ENCODE results near the gene ADRM1.

Gene ADRM1

GRCh38 chr20:62289131-62289530 lies 13.7 kb upstream of the ADRM1 start:
- H3K36me3 ChIP-seq (ENCODE audit: control insufficient read depth, insufficient read depth, low read length): peaks cover 3% of the 10 kb centered on the region
- H2AK5ac ChIP-seq (ENCODE audit: low read length): no peak overlapping the region
- no CpG with 5 or more reads among the region's 14 CpGs for WGBS (ENCODE audit: extremely low coverage, insufficient coverage, low lambda C conversion rate)
- no peak overlapping the region for H3K27ac ChIP-seq (ENCODE audit: low read depth, low read length)
- no peak overlapping the region for H3K4me2 ChIP-seq (ENCODE audit: low read length)
- no peak for DNase-seq
- no peaks in the 10 kb centered on the region for H3K4me1 ChIP-seq (ENCODE audit: control insufficient read depth, low read depth, low read length)
- H3K4ac ChIP-seq (ENCODE audit: low read depth, low read length): no peak overlapping the region
- H4K8ac ChIP-seq (ENCODE audit: low read depth, low read length): no peak overlapping the region
- H4K5ac ChIP-seq (ENCODE audit: low read length): no peak overlapping the region
- no peaks in the 10 kb centered on the region for H3K79me2 ChIP-seq (ENCODE audit: control insufficient read depth, insufficient read depth, low read length)
- H2BK120ac ChIP-seq (ENCODE audit: low read depth, low read length): no peak overlapping the region
- no peaks in the 10 kb centered on the region for H3K27me3 ChIP-seq (ENCODE audit: insufficient read depth, low read length, poor library complexity)
- no peak overlapping the region for H3K18ac ChIP-seq (ENCODE audit: low read length)
- H3K9ac ChIP-seq (ENCODE audit: low read length): no peak overlapping the region
- no peak overlapping the region for H3K4me3 ChIP-seq (ENCODE audit: low read length)
- no peaks in the 10 kb centered on the region for H3K79me1 ChIP-seq (ENCODE audit: low read length)
- H3K23ac ChIP-seq (ENCODE audit: low read length): no peak overlapping the region
- H2BK5ac ChIP-seq (ENCODE audit: low read length): no peak overlapping the region
- no peak overlapping the region for H2BK15ac ChIP-seq (replicated peaks; ENCODE audit: low read depth)
- H3K56ac ChIP-seq (ENCODE audit: low read length): no peak overlapping the region

- no peak overlapping the region for H4K8ac ChIP-seq (ENCODE audit: low read depth, low read length)
- H3K9ac ChIP-seq (ENCODE audit: low read length): no peak overlapping the region
- H3K56ac ChIP-seq (ENCODE audit: low read length): no peak overlapping the region
- no peak overlapping the region for H3K18ac ChIP-seq (ENCODE audit: low read length)
- H3K4me2 ChIP-seq (ENCODE audit: low read length): no peak overlapping the region
- peaks cover 5% of the 10 kb centered on the region for H3K36me3 ChIP-seq (ENCODE audit: control insufficient read depth, insufficient read depth, low read length)
- no peak overlapping the region for H2BK15ac ChIP-seq (replicated peaks; ENCODE audit: low read depth)
- no peak overlapping the region for H3K23ac ChIP-seq (ENCODE audit: low read length)
- no peak overlapping the region for H3K4ac ChIP-seq (ENCODE audit: low read depth, low read length)
- no peak for DNase-seq
- no peaks in the 10 kb centered on the region for H3K27me3 ChIP-seq (ENCODE audit: insufficient read depth, low read length, poor library complexity)
- H2AK5ac ChIP-seq (ENCODE audit: low read length): no peak overlapping the region
- no peak overlapping the region for H2BK120ac ChIP-seq (ENCODE audit: low read depth, low read length)
- H4K5ac ChIP-seq (ENCODE audit: low read length): no peak overlapping the region
- no peaks in the 10 kb centered on the region for H3K4me1 ChIP-seq (ENCODE audit: control insufficient read depth, low read depth, low read length)
- H2BK5ac ChIP-seq (ENCODE audit: low read length): no peak overlapping the region
- no peak overlapping the region for H3K27ac ChIP-seq (ENCODE audit: low read depth, low read length)
- no peaks in the 10 kb centered on the region for H3K79me1 ChIP-seq (ENCODE audit: low read length)
- H3K79me2 ChIP-seq (ENCODE audit: control insufficient read depth, insufficient read depth, low read length): no peaks in the 10 kb centered on the region
- H3K4me3 ChIP-seq (ENCODE audit: low read length): no peak overlapping the region
- WGBS (ENCODE audit: extremely low coverage, insufficient coverage, low lambda C conversion rate): no CpG with 5 or more reads among the region's 8 CpGs
Observed at GRCh38 chr20:62289898-62290297, 12.9 kb upstream of the ADRM1 start.

- Histone ChIP-seq H3K4me1 (ENCODE audit: control insufficient read depth, low read depth, low read length) (no peaks in the 10 kb centered on the region), H2BK120ac (ENCODE audit: low read depth, low read length) (no peak overlapping the region), H3K27ac (ENCODE audit: low read depth, low read length) (no peak overlapping the region), H4K5ac (ENCODE audit: low read length) (no peak overlapping the region), H3K18ac (ENCODE audit: low read length) (no peak overlapping the region), H3K4me3 (ENCODE audit: low read length) (no peak overlapping the region), H3K9ac (ENCODE audit: low read length) (no peak overlapping the region), H3K4ac (ENCODE audit: low read depth, low read length) (no peak overlapping the region), H2BK15ac (replicated peaks; ENCODE audit: low read depth) (no peak overlapping the region), H3K23ac (ENCODE audit: low read length) (no peak overlapping the region), H3K27me3 (ENCODE audit: insufficient read depth, low read length, poor library complexity) (no peaks in the 10 kb centered on the region), H3K79me2 (ENCODE audit: control insufficient read depth, insufficient read depth, low read length) (no peaks in the 10 kb centered on the region), H3K4me2 (ENCODE audit: low read length) (no peak overlapping the region), H3K36me3 (ENCODE audit: control insufficient read depth, insufficient read depth, low read length) (peaks cover 9% of the 10 kb centered on the region), H2AK5ac (ENCODE audit: low read length) (no peak overlapping the region), H3K56ac (ENCODE audit: low read length) (no peak overlapping the region), H4K8ac (ENCODE audit: low read depth, low read length) (no peak overlapping the region), H2BK5ac (ENCODE audit: low read length) (no peak overlapping the region), H3K79me1 (ENCODE audit: low read length) (no peaks in the 10 kb centered on the region)
- DNase-seq: no peak
- no CpG with 5 or more reads among the region's 29 CpGs for WGBS (ENCODE audit: extremely low coverage, insufficient coverage, low lambda C conversion rate)
Observed at GRCh38 chr20:62291251-62292066, 11.3 kb upstream of the ADRM1 start.

GRCh38 chr20:62292108-62292507 lies 10.7 kb upstream of the ADRM1 start:
- Histone ChIP-seq H3K4ac (ENCODE audit: low read depth, low read length) (no peak overlapping the region), H3K4me2 (ENCODE audit: low read length) (no peak overlapping the region), H3K36me3 (ENCODE audit: control insufficient read depth, insufficient read depth, low read length) (peaks cover 10% of the 10 kb centered on the region), H3K56ac (ENCODE audit: low read length) (no peak overlapping the region), H3K4me3 (ENCODE audit: low read length) (no peak overlapping the region), H2BK5ac (ENCODE audit: low read length) (no peak overlapping the region), H3K18ac (ENCODE audit: low read length) (no peak overlapping the region), H3K4me1 (ENCODE audit: control insufficient read depth, low read depth, low read length) (no peaks in the 10 kb centered on the region), H2BK120ac (ENCODE audit: low read depth, low read length) (no peak overlapping the region), H2BK15ac (replicated peaks; ENCODE audit: low read depth) (no peak overlapping the region), H3K79me2 (ENCODE audit: control insufficient read depth, insufficient read depth, low read length) (no peaks in the 10 kb centered on the region), H3K9ac (ENCODE audit: low read length) (no peak overlapping the region), H3K27ac (ENCODE audit: low read depth, low read length) (no peak overlapping the region), H2AK5ac (ENCODE audit: low read length) (no peak overlapping the region), H4K5ac (ENCODE audit: low read length) (no peak overlapping the region), H4K8ac (ENCODE audit: low read depth, low read length) (no peak overlapping the region), H3K27me3 (ENCODE audit: insufficient read depth, low read length, poor library complexity) (no peaks in the 10 kb centered on the region), H3K23ac (ENCODE audit: low read length) (no peak overlapping the region), H3K79me1 (ENCODE audit: low read length) (no peaks in the 10 kb centered on the region)
- WGBS (ENCODE audit: extremely low coverage, insufficient coverage, low lambda C conversion rate): no CpG with 5 or more reads among the region's 11 CpGs
- DNase-seq: no peak

- Histone ChIP-seq H3K36me3 (ENCODE audit: control insufficient read depth, insufficient read depth, low read length) (peaks cover 10% of the 10 kb centered on the region), H3K9ac (ENCODE audit: low read length) (no peak overlapping the region), H3K79me2 (ENCODE audit: control insufficient read depth, insufficient read depth, low read length) (no peaks in the 10 kb centered on the region), H3K23ac (ENCODE audit: low read length) (no peak overlapping the region), H3K79me1 (ENCODE audit: low read length) (no peaks in the 10 kb centered on the region), H3K18ac (ENCODE audit: low read length) (no peak overlapping the region), H3K27me3 (ENCODE audit: insufficient read depth, low read length, poor library complexity) (no peaks in the 10 kb centered on the region), H3K27ac (ENCODE audit: low read depth, low read length) (no peak overlapping the region), H2BK15ac (replicated peaks; ENCODE audit: low read depth) (no peak overlapping the region), H3K4me1 (ENCODE audit: control insufficient read depth, low read depth, low read length) (no peaks in the 10 kb centered on the region), H3K56ac (ENCODE audit: low read length) (no peak overlapping the region), H3K4me3 (ENCODE audit: low read length) (no peak overlapping the region), H4K5ac (ENCODE audit: low read length) (no peak overlapping the region), H2AK5ac (ENCODE audit: low read length) (no peak overlapping the region), H3K4ac (ENCODE audit: low read depth, low read length) (no peak overlapping the region), H2BK5ac (ENCODE audit: low read length) (no peak overlapping the region), H2BK120ac (ENCODE audit: low read depth, low read length) (no peak overlapping the region), H3K4me2 (ENCODE audit: low read length) (no peak overlapping the region), H4K8ac (ENCODE audit: low read depth, low read length) (no peak overlapping the region)
- no CpG with 5 or more reads among the region's 20 CpGs for WGBS (ENCODE audit: extremely low coverage, insufficient coverage, low lambda C conversion rate)
- DNase-seq: no peak
Observed at GRCh38 chr20:62293111-62293784, 9.5 kb upstream of the ADRM1 start.
